DOHH2 (cell line): Measurements from ENCODE around the gene PAPOLB.

Source experiments
- H3F3A ChIP-seq: fragments of 200-600 bp; sonication (generic), shearing (Covaris generic); 2 replicates; pipeline ENCODE4 v1.6.0; 2016; ENCODE audit warnings: antibody characterized with exemption, mild to moderate bottlenecking; ENCODE audit not compliant: control insufficient read depth, insufficient read depth
- H3K27ac ChIP-seq: fragments of 200-600 bp; sonication (generic); 2 replicates; pipeline ENCODE4 v1.5.1; 2014; ENCODE audit warnings: low read depth, mild to moderate bottlenecking, low read length, moderate library complexity
- H3K27me3 ChIP-seq: fragments of 200-600 bp; sonication (generic); 2 replicates; pipeline ENCODE4 v1.6.1; 2014; ENCODE audit warnings: mild to moderate bottlenecking, low read length, mixed read lengths; ENCODE audit not compliant: control insufficient read depth
- H3K36me3 ChIP-seq: fragments of 200-600 bp; sonication (generic); 2 replicates; pipeline ENCODE4 v1.6.1; 2014; ENCODE audit warnings: mild to moderate bottlenecking, low read length, moderate library complexity, mixed read lengths; ENCODE audit not compliant: control insufficient read depth
- H3K4me1 ChIP-seq: fragments of 200-600 bp; sonication (generic); 2 replicates; pipeline ENCODE4 v1.6.1; 2014; ENCODE audit warnings: mild to moderate bottlenecking, low read length, mixed read lengths; ENCODE audit not compliant: control insufficient read depth
- H3K4me2 ChIP-seq: fragments of 200-600 bp; sonication (generic); 2 replicates; pipeline ENCODE4 v1.6.0; 2014; ENCODE audit warnings: mild to moderate bottlenecking, low read length, moderate library complexity
- H3K4me3 ChIP-seq: fragments of 200-600 bp; sonication (generic); 2 replicates; pipeline ENCODE4 v1.5.1; 2014; ENCODE audit warnings: mild to moderate bottlenecking, low read length, mixed read lengths
- H3K79me2 ChIP-seq: fragments of 200-600 bp; sonication (generic); 2 replicates; pipeline ENCODE4 v1.6.1; 2014; ENCODE audit warnings: mild to moderate bottlenecking, low read length, mixed read lengths; ENCODE audit not compliant: control insufficient read depth
- H3K9me2 ChIP-seq: fragments of 200-600 bp; sonication (generic); replicated peaks from 2 replicates; pipeline ENCODE4 v1.6.1; 2014; ENCODE audit warnings: mild to moderate bottlenecking, low read length, mixed read lengths; ENCODE audit not compliant: control insufficient read depth
- H3K9me3 ChIP-seq: fragments of 200-600 bp; sonication (generic); 2 replicates; pipeline ENCODE4 v1.6.1; 2014; ENCODE audit warnings: antibody characterized with exemption, low read length, mixed read lengths; ENCODE audit not compliant: control insufficient read depth, insufficient read depth
- H4K20me1 ChIP-seq: fragments of 200-600 bp; sonication (generic); 2 replicates; pipeline ENCODE4 v1.6.0; 2014; ENCODE audit warnings: low read depth, mild to moderate bottlenecking, antibody characterized with exemption, low read length, moderate library complexity; ENCODE audit not compliant: control insufficient read depth, insufficient read depth
- EZH2phosphoT487 ChIP-seq: fragments of 200-600 bp; sonication (generic); IDR thresholded peaks from 2 replicates; pipeline ENCODE4 v1.6.1; 2017; ENCODE audit warnings: borderline replicate concordance, mild to moderate bottlenecking, antibody characterized with exemption, low read length, moderate library complexity, mixed read lengths
- TF ChIP-seq, protein P1 (sequence below): fragments of 200-600 bp; sonication (generic); IDR thresholded peaks from one replicate; pipeline ENCODE4 v1.5.1; 2014; ENCODE audit warnings: antibody characterized with exemption, mild to moderate bottlenecking, low read depth, low read length; ENCODE audit not compliant: poor library complexity, severe bottlenecking

Gene PAPOLB

DNA sequence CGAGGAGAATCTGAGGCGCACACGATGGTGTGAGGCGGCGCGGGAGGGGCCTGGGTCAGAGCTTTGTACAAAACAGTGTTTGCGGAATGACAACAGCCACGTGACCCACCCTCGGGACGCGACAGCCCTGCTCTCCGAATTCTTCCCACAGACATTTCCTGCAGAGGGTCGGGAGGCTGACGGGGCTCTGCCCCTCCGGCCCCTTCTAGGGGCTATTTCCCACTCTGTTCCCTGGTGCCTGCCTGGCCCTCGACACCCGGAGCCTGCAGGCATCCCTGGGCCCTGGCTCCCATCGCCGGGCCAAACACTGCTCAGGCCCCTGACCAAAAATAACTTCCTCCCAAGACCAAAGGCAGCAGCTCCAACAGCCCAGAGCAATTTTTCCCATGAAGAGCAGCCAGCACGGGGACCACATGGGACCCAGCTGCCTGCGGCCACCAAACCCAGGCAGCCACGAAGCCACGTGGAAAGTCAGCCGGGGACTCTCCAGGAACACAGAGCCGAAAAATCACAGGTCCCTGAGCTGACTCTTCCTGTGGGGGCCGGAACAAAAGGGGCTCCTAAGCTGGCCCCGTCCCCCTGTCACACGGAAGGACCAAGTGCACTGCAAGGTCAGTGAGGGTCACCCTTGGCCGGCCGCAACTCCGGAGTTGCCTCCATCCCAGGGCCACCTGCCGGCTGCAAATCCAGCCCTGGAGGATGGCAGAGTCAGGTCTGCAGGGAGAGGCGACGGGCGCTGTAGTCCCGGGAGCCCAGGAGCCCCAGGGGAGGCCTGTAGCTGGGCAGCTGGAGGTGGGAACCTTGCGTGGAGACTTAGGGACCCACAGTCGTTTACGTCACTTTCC lies 42.0 kb downstream of the PAPOLB start:
- Histone ChIP-seq H3K9me3 (no peaks in the 10 kb centered on the region), H3K27me3 (no peaks in the 10 kb centered on the region), H3K4me1 (no peaks in the 10 kb centered on the region), H3K9me2 (no peaks in the 10 kb centered on the region), H3K36me3 (no peaks in the 10 kb centered on the region), H3K27ac (no peak overlapping the region), H3F3A (no peaks in the 10 kb centered on the region), H3K4me2 (no peak overlapping the region), H3K4me3 (no peak overlapping the region), H4K20me1 (no peaks in the 10 kb centered on the region), H3K79me2 (no peaks in the 10 kb centered on the region)
- no peak for TF ChIP-seq EZH2phosphoT487
- TF ChIP-seq, protein P1, sequence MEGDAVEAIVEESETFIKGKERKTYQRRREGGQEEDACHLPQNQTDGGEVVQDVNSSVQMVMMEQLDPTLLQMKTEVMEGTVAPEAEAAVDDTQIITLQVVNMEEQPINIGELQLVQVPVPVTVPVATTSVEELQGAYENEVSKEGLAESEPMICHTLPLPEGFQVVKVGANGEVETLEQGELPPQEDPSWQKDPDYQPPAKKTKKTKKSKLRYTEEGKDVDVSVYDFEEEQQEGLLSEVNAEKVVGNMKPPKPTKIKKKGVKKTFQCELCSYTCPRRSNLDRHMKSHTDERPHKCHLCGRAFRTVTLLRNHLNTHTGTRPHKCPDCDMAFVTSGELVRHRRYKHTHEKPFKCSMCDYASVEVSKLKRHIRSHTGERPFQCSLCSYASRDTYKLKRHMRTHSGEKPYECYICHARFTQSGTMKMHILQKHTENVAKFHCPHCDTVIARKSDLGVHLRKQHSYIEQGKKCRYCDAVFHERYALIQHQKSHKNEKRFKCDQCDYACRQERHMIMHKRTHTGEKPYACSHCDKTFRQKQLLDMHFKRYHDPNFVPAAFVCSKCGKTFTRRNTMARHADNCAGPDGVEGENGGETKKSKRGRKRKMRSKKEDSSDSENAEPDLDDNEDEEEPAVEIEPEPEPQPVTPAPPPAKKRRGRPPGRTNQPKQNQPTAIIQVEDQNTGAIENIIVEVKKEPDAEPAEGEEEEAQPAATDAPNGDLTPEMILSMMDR = no peak

DNA sequence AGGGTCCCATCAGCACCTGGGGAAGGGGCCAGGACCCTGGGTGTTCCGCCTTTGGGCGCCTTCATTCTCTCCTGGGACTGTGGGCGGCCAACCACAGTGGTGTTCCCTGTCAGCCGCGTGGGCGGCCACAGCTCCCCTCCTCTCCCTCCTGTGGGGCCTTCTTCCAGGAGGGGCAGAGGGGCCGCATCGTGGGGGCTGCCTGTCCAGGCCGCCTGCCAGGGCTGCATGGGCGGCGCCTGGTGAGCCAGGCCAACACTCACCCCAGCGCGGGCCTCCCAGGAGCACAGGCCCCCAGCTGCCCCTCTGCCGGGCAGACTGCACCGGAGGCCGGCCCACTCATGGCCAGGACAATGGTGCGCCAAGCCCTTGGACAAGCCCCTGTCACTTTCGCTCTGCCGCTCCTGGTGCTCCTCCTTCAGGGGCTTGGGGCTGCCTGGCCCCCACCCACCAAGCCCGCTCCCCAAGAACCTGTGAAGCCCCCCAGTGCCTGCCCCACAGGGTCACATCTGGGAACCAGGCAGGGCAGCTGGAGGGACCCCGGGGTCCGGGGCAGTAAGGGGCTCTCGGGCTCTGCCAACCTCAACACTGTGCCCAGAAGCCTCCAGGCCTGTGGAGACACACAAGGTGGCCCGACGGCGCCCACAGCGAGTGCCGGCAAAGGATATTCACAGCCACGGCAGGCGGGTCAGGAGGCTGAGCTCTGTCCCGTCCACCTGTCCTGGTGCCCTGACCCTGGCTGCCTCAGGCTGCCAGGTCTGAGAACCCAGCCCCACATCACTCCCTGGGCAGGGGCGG lies 43.6 kb downstream of the PAPOLB start:
- Histone ChIP-seq H3K27me3 (no peaks in the 10 kb centered on the region), H3F3A (no peaks in the 10 kb centered on the region), H3K9me2 (no peaks in the 10 kb centered on the region), H3K4me1 (no peaks in the 10 kb centered on the region), H3K4me2 (no peak overlapping the region), H4K20me1 (no peaks in the 10 kb centered on the region), H3K27ac (no peak overlapping the region), H3K4me3 (no peak overlapping the region), H3K9me3 (no peaks in the 10 kb centered on the region), H3K79me2 (no peaks in the 10 kb centered on the region), H3K36me3 (no peaks in the 10 kb centered on the region)
- TF ChIP-seq, protein P1 = no peak
- no peak for TF ChIP-seq EZH2phosphoT487

DNA sequence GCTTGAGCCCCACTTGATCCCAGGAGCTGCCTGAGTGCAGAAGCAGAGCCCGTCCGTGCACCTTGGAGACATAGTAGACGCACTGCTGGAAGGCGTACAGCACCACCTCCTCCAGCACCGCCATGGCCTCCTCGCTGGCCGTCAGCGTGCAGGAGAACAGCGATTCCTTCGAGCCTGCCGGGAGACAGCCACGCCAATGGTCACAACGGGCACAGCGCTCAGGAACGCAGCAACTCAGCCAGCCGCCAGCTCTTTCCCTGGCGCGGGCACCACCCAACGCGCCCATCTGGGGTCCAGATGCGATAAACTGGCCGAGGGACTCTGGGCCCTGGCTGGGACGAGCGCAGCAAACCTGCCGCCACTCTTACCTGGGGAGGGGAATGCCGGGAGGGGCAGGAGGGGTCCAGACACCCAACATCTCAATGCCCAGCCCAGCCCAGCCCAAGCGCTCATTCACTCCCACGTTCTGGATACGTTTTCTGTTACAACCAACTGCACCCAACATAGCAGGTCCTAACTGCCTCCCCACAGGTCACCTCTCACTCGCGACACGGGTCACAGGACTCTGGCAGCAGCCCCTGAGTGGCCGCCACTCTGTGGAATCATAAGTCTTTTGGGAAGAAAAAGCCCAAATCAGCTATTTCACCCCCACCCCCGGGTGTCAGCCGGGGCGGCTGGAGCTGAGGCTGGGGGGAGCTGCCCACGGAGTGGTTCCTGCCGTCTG lies 44.5 kb downstream of the PAPOLB start:
- Histone ChIP-seq H3K9me2 (no peaks in the 10 kb centered on the region), H3K4me3 (no peak overlapping the region), H3K27me3 (no peaks in the 10 kb centered on the region), H3F3A (no peaks in the 10 kb centered on the region), H3K27ac (no peak overlapping the region), H3K9me3 (no peaks in the 10 kb centered on the region), H3K4me1 (no peaks in the 10 kb centered on the region), H4K20me1 (no peaks in the 10 kb centered on the region), H3K4me2 (no peak overlapping the region), H3K36me3 (no peaks in the 10 kb centered on the region), H3K79me2 (no peaks in the 10 kb centered on the region)
- TF ChIP-seq, protein P1 = no peak
- no peak for TF ChIP-seq EZH2phosphoT487
